ENCODE measurements around the gene UTF1.

Gene UTF1

DNA sequence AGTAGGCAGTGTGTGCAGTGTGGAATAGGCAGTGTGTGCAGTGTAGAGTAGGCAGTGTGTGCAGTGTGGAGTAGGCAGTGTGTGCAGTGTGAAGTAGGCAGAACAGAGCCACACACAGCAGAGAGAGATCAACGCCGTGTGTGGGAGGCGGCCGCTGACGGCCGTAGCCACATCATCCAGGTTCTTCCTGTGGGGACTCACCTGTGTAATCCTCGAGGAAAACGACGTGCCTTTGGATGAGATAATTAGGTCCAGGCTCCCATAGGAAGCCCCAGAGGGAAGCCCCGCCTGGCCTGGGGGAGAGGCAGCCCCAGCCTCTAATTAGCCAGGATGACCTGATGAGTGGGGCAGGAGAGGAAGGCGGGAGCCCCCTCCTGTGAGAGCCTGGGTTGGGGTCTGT lies 44.6 kb upstream of the UTF1 start:
- no peak for DNase-seq (ENCODE audit: extremely low read depth, low read depth)
- TF ChIP-seq, protein P1, sequence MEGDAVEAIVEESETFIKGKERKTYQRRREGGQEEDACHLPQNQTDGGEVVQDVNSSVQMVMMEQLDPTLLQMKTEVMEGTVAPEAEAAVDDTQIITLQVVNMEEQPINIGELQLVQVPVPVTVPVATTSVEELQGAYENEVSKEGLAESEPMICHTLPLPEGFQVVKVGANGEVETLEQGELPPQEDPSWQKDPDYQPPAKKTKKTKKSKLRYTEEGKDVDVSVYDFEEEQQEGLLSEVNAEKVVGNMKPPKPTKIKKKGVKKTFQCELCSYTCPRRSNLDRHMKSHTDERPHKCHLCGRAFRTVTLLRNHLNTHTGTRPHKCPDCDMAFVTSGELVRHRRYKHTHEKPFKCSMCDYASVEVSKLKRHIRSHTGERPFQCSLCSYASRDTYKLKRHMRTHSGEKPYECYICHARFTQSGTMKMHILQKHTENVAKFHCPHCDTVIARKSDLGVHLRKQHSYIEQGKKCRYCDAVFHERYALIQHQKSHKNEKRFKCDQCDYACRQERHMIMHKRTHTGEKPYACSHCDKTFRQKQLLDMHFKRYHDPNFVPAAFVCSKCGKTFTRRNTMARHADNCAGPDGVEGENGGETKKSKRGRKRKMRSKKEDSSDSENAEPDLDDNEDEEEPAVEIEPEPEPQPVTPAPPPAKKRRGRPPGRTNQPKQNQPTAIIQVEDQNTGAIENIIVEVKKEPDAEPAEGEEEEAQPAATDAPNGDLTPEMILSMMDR (IDR thresholded peaks at IDR 0.05; ENCODE audit: low read depth, low read length, missing control alignments): no peak
- H3K4me3 ChIP-seq (replicated peaks; ENCODE audit: low read depth, low read length): no peak overlapping the region

DNA sequence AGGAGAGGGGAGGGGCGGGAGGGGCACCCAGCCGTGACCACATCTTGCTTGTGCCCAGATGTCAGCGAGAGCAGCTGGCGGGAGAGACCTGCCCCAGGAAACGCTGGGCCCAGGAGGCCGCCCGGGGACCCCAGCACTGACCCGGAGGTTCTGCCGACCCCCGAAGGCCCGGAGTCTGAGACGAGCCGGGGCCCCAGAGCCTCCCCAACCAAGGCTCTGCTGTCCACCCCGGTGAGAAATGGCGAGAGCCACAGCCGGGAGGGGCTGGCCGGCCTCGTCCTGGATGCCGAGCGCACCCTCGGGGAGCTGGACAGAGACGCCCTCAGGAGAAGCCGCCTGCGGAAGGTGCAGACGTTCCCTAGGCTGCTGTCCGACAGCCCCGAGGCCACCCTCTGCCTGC lies 44.1 kb upstream of the UTF1 start:
- DNase-seq (ENCODE audit: extremely low read depth, low read depth): no peak
- TF ChIP-seq, protein P1 (IDR thresholded peaks at IDR 0.05; ENCODE audit: low read depth, low read length, missing control alignments): no peak

DNA sequence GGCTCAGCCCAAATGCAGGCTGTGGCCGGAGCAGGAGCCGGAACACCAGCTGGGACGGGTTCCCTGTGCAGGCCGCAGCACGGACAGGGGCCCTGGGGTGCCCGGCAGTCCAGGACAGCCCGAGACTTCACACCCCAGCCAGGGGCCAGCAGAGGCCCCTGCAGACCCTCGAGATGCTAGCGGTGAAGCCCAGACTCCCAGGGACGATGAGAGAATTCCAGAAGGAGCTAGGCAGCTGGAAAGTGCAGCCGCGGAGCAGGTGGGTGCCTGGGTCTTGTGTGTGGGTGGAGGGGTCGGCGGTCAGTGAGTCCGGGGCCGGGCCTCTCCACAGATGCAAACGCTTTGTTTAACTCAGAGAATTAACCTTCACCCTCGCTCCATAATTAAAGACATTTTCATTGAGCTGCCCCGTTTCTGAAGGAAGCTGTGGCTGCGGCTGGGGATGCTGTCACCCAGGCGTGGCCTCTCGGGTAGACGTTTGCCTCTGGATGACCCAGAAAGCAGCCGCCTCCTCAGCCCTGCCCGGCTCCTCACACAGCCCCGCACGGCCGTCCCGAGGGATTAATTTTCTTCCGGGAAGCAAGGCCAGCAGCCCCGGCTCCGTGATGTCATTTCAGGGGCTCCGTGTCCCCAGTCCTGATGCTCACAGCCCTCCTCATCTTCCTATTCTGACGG lies 43.5 kb upstream of the UTF1 start:
- TF ChIP-seq, protein P1 (IDR thresholded peaks at IDR 0.05; ENCODE audit: low read depth, low read length, missing control alignments): no peak
- no peak overlapping the region for H3K4me3 ChIP-seq (replicated peaks; ENCODE audit: low read depth, low read length)
- DNase-seq (ENCODE audit: extremely low read depth, low read depth): no peak

More for the DNA sequence above, 44.1 kb upstream of the UTF1 start:
- H3K4me3 ChIP-seq (replicated peaks; ENCODE audit: low read depth, low read length): no peak overlapping the region

DNA sequence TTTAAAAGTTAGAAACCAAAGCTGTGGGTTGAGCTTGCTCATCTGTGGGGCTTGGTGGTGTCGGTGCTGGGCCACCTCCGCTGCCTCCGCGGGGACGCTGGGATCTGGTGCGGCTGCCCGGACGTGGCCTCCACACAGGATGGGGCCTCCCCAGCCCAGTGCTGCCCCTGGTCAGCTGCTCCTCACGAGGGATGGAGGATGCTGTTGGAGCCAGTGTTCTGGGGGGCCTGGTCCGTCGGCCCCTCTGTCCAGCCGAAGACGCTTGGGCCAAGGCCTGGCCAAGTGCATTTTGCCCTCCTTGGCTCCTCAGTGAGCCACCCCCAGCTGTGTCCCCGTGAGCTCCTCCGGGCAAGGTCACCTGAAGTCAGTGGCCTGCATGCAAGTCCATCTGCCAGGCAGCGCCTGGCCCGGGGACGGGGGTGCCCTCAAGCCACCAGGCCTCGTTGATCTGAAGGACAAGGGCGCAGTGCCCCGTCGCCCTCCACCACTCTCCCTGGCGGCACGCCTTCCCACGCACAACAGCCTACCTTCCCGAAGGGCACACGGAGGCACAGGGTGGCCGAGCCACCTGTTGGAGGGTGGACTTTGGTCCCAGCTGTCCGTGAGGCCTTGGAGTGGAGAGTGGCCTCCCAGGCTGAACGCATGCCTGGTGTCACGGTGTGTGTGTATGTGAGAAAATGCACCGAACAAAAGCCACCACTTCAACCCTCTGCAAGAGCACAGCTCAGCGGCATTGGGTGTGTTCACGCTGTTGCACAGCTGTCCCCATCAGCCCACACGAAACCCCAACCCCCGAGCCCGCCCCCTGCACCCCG lies 42.7 kb upstream of the UTF1 start:
- TF ChIP-seq, protein P1 (IDR thresholded peaks at IDR 0.05; ENCODE audit: low read depth, low read length, missing control alignments): no peak
- no peak overlapping the region for H3K4me3 ChIP-seq (replicated peaks; ENCODE audit: low read depth, low read length)
- DNase-seq (ENCODE audit: extremely low read depth, low read depth): no peak

DNA sequence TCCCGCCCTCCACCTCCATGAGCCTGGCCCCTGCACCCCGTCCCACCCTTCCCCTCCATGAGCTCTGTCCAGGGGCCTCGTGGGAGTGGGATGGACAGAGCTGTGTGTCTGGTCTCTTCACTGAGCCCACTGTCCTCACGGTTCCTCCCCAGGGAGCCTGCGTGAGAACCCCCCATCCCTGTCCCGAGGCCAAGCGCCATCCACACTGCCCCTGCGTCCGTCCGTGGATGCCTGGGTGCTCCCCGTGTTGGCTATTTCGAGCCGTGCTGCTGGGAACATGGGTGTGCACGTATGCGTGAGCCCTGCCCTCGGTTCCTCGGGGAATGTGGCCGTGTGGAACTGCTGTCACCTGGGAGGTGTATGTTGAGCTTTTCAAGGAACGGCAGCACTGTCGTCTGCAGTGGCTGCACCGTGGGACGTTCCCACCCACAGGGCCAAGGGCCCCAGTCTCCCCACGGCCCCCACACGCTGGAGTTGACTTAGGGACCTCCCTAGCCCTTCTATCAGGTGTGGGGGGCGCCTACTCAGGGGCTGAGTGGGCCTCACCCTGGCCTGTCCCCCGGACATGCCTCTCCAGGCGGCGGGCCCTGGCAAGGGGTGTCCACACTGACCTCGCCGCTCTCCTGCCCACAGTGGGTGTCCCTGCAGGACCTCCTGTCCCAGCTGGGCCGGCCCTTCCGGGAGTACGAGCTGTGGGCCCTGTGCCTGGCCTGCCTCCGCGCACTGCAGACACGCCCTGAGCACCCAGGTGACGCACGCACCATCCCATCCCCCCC lies 41.9 kb upstream of the UTF1 start:
- TF ChIP-seq, protein P1 (IDR thresholded peaks at IDR 0.05; ENCODE audit: low read depth, low read length, missing control alignments): no peak
- no peak for DNase-seq (ENCODE audit: extremely low read depth, low read depth)
- no peak overlapping the region for H3K4me3 ChIP-seq (replicated peaks; ENCODE audit: low read depth, low read length)

DNA sequence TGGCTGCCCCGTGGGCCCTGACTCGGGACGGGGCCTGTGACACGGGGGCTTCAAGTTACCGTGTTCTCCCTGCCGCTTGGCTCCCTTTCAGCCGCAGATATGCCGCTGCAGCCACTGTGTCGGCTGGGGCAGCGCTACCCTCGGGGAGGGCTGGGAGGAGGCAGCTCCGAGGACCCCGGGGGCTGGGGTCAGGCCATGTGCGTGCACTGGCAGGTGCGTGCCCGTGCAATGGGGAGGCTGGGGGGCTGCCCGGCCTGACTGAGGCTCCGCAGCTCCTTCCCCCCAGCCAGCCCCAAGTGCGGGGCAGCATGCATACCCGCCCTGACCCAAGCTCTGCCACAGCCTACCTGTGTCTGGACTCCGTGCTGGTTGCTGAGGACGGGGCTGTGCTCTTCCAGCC lies 40.8 kb upstream of the UTF1 start:
- TF ChIP-seq, protein P1 (IDR thresholded peaks at IDR 0.05; ENCODE audit: low read depth, low read length, missing control alignments): no peak
- no peak overlapping the region for H3K4me3 ChIP-seq (replicated peaks; ENCODE audit: low read depth, low read length)
- DNase-seq (ENCODE audit: extremely low read depth, low read depth): no peak

Measured in HFF-Myc (cell line).